C4-2B (cell line): Measurements from ENCODE around the gene C11orf68.

ENCODE experiments used
- H3K27ac ChIP-seq: fragments of 450-650 bp; 2 replicates; pipeline ENCODE4 v1.5.1; 2017
- ZFX ChIP-seq: fragments of 450-650 bp; IDR thresholded peaks from 2 replicates; pipeline ENCODE4 v1.6.1; 2017
- TF ChIP-seq, protein P1 (sequence below): fragments of 450-650 bp; conservative IDR thresholded peaks from 2 replicates; pipeline ENCODE4 v1.5.1; 2017; ENCODE audit warnings: mild to moderate bottlenecking

Gene C11orf68

DNA sequence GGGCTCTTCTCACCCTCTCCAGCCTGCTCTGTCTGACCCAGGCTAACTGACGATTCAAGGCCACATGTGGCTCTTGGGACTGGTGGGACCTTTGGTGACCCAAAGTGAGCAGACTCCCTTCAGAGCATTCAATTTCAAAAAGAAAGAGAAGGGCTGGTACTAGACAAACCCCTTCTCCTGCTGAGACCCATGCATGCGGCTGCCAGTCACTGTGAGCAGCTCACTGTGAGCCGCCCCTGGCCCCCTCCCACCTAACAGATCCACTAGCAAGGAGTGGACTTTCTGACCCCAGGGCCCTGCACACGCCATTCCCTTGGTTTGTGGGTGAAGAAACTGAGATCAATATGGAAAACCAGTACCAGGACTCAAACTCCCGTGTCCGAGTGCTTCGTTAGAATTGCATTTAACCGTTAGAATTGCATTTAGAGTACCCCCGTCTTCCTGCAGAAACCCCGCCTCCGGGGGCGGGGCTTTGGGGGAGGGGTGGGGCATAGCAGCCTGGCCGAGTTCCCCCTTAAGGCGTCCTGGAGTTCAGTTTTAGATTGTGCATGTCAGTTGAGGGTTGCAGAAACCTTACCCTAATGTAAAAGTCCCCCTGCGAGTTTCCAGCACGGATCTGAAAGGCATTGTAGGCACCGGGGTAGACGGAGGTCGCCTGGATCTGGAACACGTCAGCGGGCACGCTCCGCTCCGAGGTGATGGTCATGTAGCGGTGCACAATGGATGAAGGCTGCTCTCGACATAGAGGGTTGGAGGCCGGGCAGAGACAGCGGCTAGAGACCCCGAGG, 51.4 kb downstream of the C11orf68 start:
- no peak overlapping the region for H3K27ac ChIP-seq
- TF ChIP-seq, protein P1, sequence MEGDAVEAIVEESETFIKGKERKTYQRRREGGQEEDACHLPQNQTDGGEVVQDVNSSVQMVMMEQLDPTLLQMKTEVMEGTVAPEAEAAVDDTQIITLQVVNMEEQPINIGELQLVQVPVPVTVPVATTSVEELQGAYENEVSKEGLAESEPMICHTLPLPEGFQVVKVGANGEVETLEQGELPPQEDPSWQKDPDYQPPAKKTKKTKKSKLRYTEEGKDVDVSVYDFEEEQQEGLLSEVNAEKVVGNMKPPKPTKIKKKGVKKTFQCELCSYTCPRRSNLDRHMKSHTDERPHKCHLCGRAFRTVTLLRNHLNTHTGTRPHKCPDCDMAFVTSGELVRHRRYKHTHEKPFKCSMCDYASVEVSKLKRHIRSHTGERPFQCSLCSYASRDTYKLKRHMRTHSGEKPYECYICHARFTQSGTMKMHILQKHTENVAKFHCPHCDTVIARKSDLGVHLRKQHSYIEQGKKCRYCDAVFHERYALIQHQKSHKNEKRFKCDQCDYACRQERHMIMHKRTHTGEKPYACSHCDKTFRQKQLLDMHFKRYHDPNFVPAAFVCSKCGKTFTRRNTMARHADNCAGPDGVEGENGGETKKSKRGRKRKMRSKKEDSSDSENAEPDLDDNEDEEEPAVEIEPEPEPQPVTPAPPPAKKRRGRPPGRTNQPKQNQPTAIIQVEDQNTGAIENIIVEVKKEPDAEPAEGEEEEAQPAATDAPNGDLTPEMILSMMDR = no peak
- no peak for TF ChIP-seq ZFX
